ENCODE data around the gene CELSR1.
"Not testable (repeated sequence)": the region's sequence is repeated elsewhere in the genome, so short reads cannot be mapped to it uniquely, and the experiment has no call there.

Gene CELSR1

DNA sequence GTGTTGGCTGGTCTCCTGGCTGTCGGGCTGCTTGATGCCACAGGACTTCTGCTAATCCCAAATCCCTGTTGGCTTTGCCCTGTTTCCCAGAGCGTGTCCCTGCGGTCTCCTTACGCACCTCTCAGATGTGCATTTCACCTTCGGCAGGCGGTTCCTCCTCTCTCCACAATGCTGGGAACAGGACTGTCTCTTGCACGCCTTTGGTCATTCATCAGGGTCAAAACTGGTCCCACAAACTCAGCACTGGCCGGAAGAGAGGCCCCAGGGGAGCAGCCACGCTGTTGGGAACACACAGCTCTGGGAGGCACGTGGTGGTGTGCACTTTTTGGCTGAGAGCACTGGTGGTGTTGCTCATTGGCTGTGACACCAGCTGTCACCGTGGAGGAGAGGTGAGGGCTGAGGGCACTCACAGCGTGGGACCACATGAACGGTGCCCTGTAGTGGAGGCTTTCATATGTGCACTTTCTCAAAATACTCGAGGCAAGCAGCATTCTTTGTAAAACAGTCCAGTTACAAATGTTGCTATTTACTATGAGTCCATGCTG is 217.2 kb downstream of the CELSR1 start:
- no peak for DNase-seq (ENCODE audit: low spot score)

DNA sequence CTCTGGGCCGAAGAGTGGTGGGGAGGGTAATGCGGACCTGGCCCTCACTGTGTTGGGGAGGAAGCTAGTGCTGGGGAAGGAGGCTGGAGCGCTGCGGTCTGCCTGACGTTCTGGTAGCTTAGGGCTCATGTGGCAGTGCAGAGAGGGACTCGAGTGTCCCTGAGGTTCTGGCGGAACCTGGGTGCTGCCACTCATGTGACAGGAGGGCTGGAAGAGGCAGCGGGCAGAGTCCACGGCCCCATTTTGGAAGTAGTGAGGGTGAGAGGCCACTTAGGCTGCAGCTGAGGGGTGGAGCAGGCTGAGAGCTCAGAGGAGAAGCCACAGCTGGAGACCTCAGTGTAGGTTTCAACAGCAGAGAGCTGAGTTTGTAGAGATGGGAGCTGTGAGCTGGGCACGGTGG is 218.1 kb downstream of the CELSR1 start:
- no peak for DNase-seq (ENCODE audit: low spot score)

DNA sequence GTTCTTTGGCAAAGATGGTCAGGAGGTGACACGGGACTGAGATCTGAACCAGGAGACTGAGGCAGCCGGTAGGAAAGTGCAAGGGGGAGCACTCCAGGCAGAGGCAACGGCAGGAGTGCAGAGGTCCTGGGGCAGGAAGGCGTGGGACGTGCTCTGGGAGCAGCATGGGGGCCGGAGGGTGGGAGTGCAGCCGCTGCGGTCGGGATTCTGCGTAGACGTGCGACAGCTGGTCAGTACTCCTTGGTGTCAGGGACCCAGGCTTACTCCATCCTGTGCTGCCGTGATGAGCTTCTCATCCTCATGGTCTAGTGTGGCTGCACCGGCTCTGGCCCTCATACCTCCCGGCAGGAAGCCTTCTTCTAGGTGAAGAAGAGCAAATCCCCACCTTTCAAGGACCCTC is 218.8 kb downstream of the CELSR1 start:
- DNase-seq (ENCODE audit: low spot score), result no peak

DNA sequence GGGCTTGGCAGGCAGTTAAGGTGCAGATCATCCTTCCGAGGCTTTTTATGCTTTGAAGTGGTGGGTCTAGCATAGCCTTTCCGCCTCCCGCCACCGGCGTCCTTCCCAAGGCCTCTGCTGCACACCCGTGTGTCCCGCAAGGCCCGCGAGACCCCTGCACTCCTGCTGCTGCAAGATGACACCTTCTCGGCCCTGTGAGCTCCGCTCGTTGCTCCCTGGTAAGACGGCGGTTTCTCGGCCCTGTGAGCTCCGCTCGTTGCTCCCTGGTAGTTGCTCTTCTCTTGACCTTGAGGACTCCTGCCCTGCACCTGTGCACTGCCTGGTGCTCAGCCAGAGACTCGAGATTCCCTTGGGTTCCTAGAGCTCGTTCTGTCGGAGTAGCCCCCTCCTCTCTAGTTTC is 219.8 kb downstream of the CELSR1 start:
- DNase-seq (ENCODE audit: low spot score), result no peak

DNA sequence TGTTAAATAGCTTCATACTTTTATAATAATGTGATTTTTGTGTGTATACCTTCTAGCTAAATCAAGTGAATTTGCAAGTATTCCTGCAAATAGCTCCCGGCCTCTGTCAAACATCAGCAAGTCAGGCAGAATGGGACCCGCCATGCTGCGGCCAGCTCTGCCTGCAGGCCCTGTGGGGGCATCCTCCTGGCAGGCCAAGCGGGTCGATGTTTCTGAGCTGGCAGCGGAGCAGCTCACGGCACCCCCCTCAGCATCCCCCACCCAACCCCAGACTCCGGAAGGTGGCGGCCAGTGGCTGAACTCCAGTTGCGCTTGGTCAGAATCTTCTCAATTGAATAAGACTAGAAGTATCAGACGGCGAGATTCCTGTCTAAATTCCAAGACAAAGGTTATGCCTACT is 221.4 kb downstream of the CELSR1 start:
- no peak for DNase-seq (ENCODE audit: low spot score)

DNA sequence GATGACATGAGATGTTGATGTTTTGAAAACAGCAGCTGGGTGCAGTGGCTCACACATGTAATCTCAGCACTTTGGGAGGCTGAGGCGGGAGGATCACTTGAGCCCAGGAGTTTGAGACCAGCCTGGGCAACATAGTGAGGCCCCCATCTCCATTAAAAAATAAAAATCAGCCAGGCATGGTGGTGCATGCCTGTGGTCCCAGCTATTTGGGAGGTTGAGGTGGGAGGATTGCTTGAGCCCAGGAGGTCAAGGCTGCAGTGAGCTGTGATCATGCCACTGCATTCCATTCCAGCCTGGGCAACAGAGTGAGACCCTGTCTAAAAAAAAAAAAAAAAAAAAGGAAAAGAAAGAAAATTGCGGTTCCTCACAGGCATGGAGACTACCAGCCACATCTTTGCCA is 224.6 kb downstream of the CELSR1 start:
- DNase-seq (ENCODE audit: low spot score), result not testable (repeated sequence)

DNA sequence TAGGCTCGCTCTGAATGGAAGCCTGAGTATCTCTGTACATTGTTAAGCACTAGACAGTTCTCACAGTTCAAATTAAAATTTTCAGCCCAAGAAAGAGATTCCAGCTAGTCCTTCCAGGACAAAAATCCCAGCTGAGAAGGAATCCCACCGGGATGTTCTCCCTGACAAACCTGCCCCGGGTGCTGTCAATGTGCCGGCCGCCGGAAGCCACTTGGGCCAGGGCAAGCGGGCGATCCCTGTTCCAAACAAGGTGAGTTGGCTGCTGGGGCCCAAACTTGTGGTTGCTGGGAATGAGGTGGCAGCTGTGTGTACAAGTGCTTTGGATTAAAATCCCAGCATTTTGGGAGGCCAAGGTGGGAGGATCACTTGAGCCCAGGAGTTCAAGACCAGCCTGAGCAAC is 225.4 kb downstream of the CELSR1 start:
- DNase-seq (ENCODE audit: low spot score), result no peak

Data from HuH-7 (cell line).